NCI-H460 (cell line): ENCODE measurements around the gene GOLT1B. TPM values are rescaled to one million over a fixed set of nuclear protein-coding genes. Genes with fewer than 3 reads are reported as not detected.

Experiments used
- DNase-seq: peaks from one replicate; pipeline ENCODE4 v3.0.0-alpha.2; 2016; ENCODE audit warnings: low read depth; ENCODE audit errors: extremely low read depth
- total RNA-seq: library from RNA; depleted of rRNA; stranded (reverse); fragments of >200 nt; shearing (Covaris generic); gene quantifications from 2 replicates; pipeline ENCODE4 v1.2.3, GENCODE V29; 2014

Gene GOLT1B
- total RNA-seq, 1 experiment from 2014 or later: 55.9 TPM

GRCh38 chr12:21518451-21518850 is 16.9 kb downstream of the GOLT1B start:
- no peak for DNase-seq

DNA sequence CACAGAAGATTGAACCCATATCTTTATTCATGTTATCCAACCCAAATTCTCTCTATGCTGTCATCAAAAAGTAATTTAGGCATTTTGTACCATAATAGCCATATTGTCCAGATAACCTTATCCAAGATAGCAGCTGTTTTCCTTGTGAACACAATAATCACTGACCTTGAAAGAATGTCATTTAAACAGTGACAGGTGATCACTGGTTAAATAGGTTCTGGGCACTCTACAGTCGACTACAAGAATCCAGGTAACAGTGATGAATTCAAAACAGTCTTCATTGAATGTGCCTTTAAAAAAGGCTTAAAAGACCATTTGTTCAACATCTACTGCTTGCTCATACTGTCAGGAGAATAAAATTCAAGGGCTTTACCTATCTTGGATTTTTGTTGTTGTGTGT is 20.0 kb downstream of the GOLT1B start:
- DNase-seq: no peak

DNA sequence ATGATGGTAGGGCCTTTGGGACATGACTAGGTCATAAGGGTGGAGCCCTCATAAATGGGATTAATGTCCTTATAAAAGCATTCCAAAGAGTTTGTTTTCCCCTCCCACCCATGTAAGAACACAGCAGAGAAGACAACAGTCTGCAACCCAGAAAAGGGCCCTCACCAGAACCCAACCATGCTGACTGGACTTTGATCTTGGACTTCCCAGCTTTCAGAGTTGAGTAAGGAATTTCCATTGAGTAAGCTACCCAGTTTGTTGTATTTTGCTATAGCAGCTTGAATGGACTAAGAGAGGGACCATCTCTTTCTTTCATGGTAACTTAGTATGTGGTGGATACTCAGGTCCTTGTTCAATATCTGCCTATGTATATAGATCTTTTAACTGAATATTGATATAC is 21.6 kb downstream of the GOLT1B start:
- no peak for DNase-seq

DNA sequence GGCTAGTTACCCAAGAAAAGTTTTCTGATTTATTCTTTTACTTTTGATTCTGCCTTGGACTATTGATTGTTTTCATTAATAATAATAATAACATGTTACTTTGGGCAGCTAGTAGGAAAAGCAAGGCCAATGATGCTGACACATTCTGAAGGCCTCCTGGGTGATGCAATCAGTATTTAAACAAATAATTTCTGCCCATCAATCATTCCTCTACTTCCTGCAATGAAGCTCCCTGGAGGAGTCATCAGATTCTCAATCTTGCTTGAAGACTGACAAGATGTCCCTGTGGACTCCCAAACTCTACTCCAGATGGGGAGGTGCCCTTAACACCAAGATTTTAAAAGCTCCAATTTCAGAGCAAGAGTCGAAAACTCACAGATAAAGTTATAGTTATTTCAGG is 24.5 kb downstream of the GOLT1B start, which contains the start of gene SPX:
SPX (plus strand) TSS at position 244 of the 400 bp plus-strand sequence. CDS start 177 bp downstream, outside the sequence.
- DNase-seq: peak; percentile 83

GRCh38 chr12:21526721-21527345 is 25.2 kb downstream of the GOLT1B start:
- DNase-seq: peak; percentile 15

DNA sequence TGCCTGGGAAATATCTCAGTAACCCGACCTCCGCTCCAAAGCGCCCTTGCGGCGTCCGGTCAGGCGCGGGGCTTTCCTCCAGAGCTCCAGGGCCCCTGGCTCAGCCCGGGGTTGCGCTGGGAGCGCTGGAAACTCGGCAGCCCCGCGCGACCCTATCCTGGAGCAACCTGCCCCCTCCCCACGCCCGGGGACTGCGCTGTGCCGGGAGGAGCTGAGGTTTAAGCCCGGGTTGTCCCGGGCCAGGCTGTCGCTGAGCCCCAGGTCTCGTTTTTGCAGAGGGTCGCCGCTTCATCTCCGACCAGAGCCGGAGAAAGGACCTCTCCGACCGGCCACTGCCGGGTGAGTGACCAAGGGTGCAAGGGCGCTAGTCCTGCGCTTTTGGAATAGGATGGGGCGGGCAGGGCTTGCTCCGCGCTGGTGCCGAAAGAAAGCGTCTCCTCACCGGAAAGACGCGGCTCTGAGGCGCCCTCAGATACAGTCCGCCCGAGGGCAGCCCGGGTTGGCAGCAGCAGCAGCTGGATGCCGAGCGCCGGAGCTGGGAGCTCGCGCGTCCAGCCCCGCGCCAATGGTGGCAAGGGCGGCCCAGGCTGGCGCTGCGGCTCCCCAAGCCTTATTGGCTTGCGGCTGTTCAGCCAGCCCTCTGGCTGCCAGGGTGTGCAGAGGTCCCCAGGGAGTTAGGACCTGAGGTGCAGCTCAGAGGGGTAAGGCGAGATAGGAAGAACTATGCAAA is 26.0 kb downstream of the GOLT1B start:
- peak; percentile 43 for DNase-seq

DNA sequence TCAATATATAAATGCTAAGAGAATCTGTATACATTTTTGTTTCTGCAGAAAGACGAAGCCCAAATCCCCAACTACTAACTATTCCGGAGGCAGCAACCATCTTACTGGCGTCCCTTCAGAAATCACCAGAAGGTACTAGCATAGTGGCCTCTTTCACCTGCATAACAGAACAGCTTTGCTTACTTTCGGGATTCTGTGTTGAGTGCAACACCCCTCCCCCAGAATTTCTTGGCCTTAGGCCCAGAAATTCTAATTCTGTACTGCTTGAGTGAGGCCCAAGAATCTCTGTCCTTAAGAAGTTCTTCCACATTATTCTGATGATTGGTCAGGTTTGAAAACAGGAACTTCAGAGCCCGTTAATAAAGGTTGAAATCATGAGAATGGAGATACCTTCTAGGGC is 27.4 kb downstream of the GOLT1B start:
- no peak for DNase-seq

- no peak for DNase-seq
These were observed 27.9 kb downstream of the GOLT1B start for GRCh38 chr12:21529456-21529855.

DNA sequence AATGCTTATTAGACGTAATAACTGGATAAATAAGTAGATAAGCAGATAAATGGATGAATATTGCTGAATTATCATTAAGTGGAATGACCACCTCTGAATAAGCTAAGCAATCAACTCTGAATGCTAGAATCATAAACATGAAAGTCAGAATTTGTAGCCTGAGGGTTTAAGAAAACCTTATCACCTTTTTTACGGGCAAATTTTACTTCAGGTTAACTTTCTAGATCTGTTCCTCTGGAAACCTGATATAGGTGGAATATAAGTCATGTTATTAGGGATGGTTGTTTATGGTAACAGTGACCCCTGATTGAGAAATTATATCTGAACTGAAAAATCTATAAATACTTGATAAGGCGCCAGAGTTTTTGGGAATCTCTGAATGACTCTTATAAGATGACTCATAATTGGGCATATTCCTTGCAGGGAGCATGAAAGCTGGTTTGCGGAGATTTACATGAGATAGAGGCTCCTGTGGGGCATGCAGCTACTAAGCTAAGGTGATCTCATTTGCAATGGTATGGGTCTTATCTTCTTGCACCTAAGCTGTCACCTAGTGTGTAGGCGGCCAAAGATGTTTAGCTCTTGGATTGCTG is 36.6 kb downstream of the GOLT1B start:
- no peak for DNase-seq

GRCh38 chr12:21539797-21540196 is 38.2 kb downstream of the GOLT1B start:
- no peak for DNase-seq

DNA sequence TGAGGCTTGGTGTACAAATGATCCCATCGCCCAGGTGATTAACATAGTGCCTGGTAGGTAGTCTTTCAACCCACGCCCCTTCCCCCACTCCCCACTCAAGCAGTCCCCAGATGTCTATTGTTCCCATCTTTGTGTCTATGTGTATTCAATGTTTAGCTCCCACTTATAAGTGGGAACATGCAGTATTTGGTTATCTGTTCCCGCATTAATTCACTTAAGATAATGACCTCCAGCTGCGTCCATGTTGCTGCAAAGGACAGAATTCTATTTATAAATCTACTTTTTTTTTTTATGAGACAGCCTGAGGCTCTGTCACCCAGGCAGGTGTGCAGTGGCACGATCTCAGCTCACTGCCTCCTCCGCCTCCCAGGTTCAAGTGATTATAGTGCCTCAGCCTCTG is 40.2 kb downstream of the GOLT1B start:
- no peak for DNase-seq

DNA sequence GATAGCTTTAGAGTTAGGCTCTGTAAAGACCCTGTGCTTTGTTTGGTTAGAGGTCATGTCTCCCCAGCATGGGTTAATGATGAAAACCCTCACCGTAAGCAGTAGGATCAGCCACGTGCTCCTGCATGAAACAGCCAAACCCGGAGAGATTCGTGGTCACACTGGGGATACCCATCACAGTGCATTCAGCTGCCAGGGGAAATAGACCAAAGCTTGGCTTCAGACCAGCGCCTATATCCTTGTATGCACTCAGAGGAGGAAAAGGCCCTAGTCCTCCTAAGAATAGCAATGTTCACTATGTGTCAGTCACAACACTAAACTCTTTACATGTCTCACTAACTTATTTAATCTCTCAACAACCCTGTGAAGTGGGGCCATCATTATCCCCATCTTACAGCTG is 40.8 kb downstream of the GOLT1B start:
- no peak for DNase-seq

- no peak for DNase-seq
These were observed 41.6 kb downstream of the GOLT1B start for GRCh38 chr12:21543151-21543550.

DNA sequence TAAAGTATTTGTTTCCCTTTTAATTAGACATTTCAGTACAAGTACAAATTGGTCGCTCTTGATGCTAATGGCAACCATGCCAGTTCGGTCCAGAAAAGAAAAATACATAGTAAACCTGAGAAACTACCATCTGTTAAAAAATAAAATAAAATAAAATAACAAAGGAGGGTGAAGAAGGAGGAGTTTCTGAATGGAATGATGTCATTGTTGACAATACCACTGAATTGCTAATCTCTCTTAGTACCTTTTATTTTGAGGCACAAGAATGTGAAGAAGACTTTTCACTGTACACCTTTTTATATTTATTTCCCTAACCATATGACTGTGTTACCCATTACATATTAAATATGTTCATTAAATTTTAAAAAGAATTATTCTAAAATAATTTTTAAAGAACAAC is 44.0 kb downstream of the GOLT1B start:
- no peak for DNase-seq

DNA sequence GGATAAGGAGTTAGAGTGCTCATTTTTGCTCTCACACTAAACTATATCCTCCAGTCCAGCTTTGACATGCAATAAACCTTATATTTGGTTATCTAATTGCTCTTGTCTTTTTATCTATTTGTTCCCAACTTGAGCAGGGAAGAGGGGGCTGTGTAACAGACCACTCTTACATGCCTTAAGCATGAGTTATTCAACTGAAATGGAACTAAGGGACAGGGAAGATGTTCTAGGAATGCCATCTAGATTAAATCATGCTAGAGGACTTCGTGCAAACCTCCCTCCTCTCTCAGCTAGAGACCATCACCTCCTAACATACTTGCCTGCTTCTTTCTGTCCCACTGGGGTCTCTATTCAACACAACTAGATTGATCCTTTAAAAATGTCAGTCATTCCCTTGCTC is 45.1 kb downstream of the GOLT1B start:
- no peak for DNase-seq

DNA sequence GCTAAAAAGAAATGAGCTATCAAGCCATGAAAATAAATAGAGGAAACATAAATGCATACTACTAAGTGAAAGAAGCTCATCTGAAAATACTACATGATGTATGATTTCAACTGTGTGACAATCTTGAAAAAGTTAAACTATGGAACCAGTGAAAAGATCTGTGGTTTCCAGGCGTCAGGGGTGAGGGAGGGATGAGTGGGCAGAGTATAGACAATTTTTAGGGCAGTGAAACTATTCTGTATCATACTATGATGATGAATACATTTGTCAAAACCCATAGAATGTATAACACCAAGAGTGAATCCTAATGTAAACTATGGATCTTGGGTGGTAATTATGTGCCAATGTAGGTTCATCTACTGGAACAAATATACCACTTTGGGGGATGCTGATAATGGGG is 45.8 kb downstream of the GOLT1B start:
- no peak for DNase-seq

- DNase-seq: no peak
These were observed 50.4 kb downstream of the GOLT1B start for GRCh38 chr12:21551841-21552465.

DNA sequence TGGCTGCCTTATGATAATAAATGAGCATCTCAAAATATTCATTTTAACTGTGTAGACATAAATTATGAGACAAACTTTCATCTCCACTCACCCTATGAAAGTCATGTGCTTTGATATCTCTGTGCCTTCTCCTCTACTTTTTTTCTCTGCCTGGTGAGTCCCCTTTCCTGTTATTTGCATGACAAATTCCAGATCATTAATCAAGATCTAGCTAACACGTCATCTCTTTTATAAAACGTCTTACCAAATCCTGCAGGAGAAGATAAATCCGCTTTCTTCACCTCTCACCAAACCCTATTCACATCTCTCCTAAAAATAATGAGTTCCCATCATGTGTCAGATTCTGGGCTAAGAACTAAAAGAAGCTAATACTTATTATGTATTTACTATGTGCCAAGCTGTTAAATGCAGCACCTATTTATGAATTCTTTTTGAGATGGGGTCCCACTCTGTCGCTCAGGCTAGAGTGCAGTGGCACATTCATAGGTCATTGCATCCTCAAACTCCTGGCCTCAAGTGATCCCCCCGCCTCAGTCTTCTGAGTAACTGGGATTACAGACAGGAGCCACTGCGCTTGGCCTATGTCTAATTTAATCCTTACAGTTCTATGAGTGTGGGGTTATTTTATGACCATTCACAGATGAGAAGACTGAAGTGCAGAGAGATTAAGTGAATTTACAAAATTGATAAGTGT is 51.2 kb downstream of the GOLT1B start:
- DNase-seq: no peak

DNA sequence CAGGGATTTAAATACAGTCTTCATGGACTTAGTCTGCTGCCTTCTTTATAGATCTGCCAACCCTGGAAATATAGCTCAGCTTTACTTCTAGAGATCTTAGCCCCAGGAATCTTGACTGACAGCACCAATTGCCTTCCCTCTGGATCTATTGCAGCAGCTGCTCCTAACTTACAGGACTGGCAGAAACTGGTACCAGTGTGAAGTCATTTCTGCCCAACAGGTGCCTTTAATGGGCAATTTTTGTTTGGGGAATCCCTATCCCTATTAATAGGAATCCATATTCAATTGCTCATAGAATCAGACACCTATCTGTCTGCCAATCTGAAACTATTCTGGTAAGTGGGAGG is 51.7 kb downstream of the GOLT1B start:
- DNase-seq: no peak

DNA sequence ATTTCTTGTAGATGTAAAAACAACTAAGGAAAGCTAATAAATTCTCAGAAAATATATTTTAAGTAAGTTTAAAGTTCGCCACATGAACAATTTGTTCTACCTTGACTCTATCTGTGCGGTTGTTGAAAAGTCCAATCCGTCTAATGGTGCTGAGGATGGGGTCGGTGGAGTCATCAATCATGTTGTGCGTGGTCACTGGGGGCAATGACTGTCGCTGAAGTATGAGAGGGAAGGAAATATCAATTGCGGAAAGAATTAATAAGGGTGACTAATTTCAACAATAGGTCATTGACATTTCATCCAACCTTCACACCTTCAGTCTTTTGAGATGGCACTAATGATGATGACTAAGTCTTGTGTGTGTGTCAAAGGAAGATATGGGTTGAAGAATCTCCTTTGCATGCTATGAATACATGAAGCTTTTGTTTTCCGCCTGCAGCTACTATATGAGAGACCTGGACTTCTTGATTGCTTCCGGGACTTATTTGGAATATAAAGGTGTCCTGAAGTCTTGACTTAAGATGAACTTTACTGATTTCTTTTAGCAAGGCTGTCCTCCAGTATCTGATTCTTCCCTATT is 56.6 kb downstream of the GOLT1B start:
- no peak for DNase-seq
